Activated CD4-positive, alpha-beta T cell treated with anti-CD3 and anti-CD28 coated beads, Interleukin-2, amount 50 U/mL, for 4 hours (primary cell): Measurements from ENCODE around the gene MTUS2.

ENCODE experiments used
- DNase-seq, 2 experiments: peaks; one replicate each; pipeline ENCODE4 v3.0.0-alpha.2; 2020

The MTUS2 gene

GRCh38 chr13:29266756-29267733 lies 446.9 kb downstream of the MTUS2 start:
- DNase-seq, result no peak

DNA sequence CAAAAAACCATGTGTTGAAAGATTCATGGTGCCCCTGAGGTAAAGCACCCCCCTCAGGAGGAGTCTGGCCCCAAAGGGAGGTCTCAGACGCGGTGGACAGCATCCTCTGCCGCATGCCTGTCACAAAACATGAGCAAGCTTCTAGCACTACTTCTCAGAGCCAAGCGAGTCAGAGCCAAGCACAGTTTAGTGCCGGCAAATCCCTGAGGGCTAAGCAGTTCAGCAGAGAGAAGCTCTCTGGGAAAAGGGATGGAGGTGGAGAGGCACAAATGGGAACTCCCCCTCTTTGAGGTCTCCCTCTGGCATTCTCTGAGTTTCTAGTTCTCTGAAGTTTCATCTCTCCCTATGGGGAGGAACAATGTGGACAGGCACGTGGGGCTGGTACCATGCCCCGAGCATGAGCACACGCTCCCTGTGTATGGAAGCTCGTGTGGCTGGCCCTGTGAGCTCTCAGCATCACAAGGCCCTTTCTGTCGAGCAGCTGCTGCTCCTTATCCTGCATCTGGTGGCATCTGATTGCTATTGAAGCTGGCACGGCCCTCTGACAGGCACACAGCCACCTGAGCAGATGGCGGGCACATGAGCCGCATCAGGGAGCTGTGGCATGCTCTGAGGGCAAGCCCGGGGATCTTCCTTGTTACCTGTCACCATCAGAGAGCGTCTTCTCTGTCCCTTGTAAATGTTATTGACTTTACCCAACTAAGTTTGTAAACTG lies 450.3 kb downstream of the MTUS2 start:
- no peak for DNase-seq

- DNase-seq, result no peak
Measured at GRCh38 chr13:29271606-29272005, 451.5 kb downstream of the MTUS2 start.

GRCh38 chr13:29279356-29280254 lies 459.5 kb downstream of the MTUS2 start:
- DNase-seq, result no peak

- DNase-seq, result no peak
Measured at GRCh38 chr13:29281932-29282495, 461.9 kb downstream of the MTUS2 start.

DNA sequence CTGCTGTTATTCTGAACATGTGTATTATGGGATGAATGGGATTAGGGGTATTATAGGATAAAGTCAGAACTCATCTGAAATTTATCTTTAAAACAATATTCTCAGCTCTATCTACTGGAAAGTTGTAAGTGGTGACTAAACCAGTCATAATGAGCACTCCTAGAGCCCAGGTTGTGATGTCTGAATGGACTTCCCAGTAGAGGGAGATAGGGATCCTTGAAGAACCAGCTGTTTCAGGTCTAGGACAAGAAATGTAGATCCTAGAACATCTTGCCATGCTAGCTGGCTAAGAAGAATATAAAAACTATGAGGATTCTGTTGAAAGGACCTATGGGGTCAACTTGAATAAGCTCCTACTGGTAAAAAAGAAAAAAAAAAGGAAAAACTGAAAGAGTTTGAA lies 464.6 kb downstream of the MTUS2 start:
- DNase-seq, result no peak

DNA sequence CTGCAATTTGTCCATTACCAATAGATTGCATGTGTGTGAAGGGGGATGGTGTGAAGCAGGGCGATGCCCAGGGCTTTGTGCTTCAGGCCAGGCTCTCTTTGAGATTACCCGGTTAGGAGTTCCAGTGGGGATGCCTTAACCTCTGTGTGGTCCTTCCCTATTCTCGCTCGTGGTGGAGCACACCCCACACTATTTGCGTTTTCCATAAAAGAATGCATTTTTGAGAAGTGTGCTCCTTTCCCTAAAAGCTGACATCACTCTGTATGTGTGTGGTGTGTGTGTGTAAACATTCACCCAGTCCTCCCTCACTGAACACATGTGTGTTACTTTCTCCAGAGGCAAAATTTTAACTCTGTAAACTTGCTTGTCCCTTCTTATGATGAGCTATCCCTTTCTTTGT lies 467.1 kb downstream of the MTUS2 start:
- DNase-seq, result no peak

DNA sequence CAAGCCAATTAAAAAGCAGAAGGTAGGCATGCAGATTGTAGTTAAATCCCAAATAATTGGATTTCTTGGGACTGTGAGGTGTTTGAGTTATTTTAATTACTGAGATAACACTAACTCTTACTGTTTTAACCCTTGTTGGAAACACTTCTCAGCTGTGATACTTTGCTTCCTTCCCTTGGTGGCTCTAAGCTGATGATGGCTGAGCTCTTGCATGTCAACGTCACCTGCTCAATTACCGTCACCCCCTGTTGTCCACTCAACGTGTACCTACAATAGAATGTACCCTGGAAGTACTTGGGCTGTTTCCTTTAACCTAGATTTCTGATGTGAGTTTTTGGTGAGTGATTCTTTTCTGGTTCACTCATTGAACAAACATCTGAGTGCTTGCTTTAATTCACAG lies 471.9 kb downstream of the MTUS2 start:
- no peak for DNase-seq

GRCh38 chr13:29294821-29295220 lies 474.7 kb downstream of the MTUS2 start:
- DNase-seq, result no peak

GRCh38 chr13:29301027-29301426 lies 480.9 kb downstream of the MTUS2 start:
- no peak for DNase-seq

GRCh38 chr13:29304148-29304547 lies 484.0 kb downstream of the MTUS2 start:
- no peak for DNase-seq

DNA sequence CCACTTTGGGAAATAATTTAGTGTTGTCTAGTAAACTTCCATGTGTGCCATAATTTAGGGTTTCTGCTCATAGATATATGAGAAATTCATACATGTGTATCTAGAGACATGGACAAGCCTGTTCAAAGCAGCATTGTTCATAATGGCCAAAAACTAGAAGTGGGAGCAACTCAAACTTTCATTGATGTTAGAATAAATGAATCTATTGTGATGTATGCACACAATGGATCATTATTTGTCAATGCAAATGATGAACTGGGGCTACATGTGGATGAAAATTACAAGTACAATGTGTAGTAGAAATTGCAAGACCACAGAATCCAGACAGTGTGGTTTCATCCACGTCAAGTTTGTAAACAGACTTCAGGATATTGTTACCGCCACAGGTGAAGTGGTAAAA lies 490.7 kb downstream of the MTUS2 start:
- no peak for DNase-seq

DNA sequence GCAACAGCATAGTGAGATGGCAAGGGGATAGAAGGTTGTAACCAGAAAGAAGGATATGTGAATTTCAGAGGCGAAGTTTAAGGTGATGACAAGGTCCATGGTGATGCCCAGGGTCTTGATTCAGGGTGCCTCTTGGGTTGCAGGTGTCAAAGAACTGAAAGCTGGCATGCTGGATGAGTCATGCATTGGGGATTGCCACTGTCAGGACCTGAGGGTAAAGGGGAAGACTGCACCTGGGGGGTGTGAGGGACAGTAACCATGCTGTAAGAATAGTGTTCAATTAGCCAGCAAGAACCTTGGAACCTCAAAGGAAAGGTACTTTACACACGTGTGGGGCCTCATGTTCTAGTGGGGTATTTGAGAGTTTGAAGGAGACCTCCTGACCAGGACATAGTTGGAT lies 495.7 kb downstream of the MTUS2 start:
- DNase-seq, result no peak

DNA sequence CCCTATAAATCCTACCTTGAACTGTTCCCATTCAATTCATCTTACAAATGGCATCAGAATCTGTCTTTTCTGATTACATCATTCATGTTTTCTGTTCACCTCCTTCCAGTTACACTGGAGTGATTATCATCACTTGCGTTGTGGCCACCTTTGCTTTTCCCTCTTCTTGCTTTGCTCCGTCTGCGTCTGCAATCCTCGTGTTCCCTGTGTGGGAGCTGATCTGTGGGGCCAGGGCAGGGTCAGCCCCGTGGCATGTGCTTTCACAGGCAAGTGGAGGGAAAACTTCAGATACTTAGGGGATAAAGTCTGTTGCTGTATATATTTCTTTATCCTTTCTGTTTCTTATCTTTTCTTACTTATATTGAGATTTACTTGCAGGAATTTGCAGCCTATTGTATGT lies 497.7 kb downstream of the MTUS2 start:
- DNase-seq, result no peak

DNA sequence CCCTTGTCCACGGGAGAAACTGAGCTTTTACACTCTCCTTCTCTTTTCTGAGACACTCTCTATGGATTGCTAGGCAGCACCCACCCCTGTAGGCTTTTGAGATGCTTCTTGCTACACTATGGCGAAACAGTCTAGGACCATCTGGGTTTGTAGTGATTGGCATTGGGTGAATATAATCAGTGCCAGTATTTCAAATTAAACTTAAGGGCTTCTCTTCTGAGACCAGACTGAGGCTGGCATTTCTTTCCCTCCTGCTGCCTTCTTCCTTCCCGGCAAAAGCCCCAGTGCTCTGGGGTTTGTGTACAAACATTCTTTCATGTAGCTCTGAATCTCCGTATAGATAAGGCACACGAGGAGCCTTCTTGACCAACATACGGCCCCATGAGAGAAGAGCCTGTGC lies 498.6 kb downstream of the MTUS2 start:
- DNase-seq, result no peak

- no peak for DNase-seq
Measured at GRCh38 chr13:29319451-29319850, 499.3 kb downstream of the MTUS2 start.

GRCh38 chr13:29323954-29324353 lies 503.8 kb downstream of the MTUS2 start:
- DNase-seq, result no peak

- DNase-seq, result no peak
Measured at GRCh38 chr13:29324601-29325000, 504.5 kb downstream of the MTUS2 start.

DNA sequence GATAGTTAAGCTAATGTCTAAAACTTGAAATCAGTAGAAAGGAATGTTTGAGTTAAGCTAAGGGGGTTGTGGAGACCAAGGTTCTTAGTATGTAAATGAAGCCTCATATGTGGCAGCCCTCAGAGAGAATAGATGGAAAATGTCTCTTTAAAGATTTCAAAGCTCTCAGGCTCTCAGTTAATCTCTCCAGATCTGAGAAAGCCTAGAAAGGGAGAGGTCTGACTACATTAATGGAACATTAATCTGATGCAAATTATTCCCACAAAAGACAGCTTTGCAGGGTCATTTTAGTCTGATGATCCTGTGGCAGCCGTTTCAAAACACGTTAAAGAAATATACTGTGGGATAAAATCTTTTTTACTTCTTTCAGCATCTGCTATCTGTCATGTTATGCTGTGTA lies 508.4 kb downstream of the MTUS2 start:
- no peak for DNase-seq

GRCh38 chr13:29336356-29336755 lies 516.2 kb downstream of the MTUS2 start:
- no peak for DNase-seq

DNA sequence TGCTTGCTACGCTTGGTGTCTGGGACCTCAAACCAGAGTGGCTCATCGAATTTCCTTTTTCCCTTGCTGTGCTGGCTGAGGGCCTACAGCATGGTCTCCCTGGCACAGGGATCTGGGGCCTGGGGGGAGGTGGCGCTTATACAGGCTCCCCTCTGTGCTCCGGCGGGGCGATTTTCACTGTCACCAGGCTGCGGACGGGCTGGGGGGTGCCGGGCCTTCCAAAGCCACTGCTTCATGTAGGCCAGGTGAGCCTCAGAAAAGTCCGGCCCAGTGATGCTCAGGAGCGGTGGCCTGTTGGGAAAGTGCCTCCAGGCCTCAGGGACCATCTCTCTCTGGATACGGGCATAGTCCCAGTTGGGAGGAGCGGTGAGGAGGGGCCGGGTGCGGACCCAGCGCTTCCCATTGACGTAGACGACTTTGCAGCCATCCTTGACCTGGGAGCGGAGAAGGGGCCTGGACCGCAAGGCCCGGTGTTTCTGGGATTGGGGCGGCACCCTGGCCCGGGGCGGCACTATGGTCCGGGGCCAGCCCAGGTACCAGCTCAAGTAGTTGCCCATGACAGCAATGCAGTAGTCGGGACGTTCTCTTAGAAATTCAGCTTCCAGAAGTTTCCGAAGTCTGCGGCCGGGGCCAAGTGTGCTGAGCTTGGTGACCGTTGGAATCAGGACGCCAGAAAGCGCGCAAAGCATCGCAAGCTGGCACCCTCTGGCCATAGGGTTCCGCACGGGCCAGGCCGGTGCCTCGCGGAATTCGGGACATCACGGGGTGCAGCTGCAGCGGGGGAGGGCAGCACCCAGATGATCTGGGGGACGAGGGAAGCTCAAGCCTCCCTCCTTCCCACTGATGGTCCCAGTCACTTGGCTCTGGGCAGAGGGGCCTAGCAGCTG lies 519.5 kb downstream of the MTUS2 start:
- DNase-seq, result no peak
